GM21390 (cell line): ENCODE results near the gene LRG1.
"Not testable (repeated sequence)": the region's sequence is repeated elsewhere in the genome, so short reads cannot be mapped to it uniquely, and the experiment has no call there.

ENCODE experiments used
- ATAC-seq: cut with Tn5 transposase; IDR thresholded peaks from one replicate; pipeline ENCODE4 v1.9.1; 2021; ENCODE audit not compliant: unreplicated experiment

The LRG1 gene

DNA sequence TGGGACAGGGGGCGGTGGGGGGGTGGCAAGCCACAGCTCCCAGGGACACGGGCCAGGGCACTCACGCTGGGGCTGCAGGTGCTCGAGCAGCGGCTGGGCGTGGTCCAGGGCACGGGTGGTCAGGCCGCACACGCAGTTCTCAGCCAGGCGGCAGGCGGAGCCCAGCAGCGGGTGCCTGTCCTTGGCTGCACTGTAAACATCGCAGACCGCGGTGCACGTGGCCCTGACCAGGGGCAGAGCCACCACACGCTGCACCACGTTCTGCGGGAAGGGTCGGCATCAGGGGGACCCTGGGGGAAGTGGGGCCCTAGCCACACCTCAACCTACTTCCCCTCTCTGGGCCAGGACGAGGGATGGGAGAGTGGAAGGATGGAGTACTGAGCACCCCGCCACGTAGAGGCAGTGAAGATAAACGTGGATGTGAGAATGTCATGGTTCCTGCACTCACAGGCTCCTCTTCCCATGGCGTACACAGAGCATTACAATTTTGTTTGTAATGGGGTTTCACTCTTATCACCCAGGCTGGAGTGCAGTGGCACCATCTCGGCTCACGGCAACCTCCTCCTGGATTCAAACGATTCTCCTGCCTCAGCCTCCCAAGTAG lies 8.2 kb downstream of the LRG1 start:
- no peak for ATAC-seq

DNA sequence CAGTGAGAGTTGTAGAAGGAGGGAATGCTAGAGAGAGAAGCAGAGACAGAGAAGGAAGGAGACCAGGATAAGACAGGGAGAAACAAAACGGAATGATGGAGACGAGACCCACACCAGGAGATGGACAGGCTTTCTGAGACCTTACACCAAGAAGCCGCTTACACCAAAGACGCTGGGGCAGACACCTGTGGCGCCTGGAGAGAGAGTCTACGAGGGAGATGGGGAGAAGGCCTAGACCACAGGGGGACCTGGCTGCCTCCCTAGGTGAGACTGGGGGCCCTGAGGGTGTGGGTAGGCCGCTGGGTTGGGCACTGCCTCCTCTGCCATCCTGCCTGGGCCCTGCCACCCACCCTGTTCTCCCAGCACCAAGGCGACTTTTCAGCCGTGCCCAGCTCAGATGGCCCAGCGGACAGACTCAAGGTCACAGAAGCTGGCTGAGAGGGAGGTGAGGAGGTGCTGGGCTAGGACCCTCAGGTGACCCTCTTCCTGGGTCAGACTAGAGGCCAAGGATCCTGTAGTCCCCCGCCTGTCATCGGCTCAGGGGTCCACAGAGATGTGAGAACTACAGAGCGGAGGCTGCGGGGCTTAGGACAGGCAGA lies 9.8 kb downstream of the LRG1 start:
- ATAC-seq = no peak

DNA sequence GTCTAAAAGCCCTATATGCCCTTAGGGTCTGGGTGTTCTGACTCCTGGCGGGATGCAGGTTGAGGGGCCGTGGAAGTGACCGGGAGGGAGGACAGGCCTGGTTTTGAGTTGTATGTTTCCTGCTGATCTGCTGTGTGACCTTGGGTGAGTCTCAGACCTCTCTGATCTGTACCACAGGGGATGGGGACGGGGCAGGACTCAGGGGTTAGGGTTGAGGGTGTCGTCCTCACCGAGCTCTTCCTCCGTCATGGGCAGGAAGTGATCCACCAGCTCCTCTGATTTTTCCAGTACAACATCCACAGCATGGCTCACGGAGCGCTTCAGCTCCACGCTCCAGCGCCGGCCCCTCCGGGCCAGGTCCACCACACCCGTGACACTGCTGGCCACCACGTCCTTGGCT lies 11.0 kb downstream of the LRG1 start:
- ATAC-seq = no peak

DNA sequence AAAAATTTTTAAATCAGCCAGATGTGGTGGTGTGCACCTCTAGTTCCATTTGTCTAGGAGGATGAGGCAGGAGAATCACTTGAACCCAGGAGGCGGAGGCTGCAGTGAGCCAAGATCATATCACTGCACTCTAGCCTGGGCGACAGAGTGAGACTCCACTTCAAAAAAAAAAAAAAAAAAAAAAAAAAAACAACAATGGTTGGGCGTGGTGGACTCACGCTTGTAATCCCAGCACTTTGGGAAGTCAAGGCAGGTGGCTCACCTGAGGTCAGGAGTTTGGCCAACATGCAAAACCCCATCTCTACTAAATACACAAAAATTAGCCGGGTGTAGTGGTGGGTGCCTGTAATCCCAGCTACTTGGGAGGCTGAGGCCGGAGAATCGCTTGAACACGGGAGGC lies 12.5 kb downstream of the LRG1 start:
- ATAC-seq = not testable (repeated sequence)

DNA sequence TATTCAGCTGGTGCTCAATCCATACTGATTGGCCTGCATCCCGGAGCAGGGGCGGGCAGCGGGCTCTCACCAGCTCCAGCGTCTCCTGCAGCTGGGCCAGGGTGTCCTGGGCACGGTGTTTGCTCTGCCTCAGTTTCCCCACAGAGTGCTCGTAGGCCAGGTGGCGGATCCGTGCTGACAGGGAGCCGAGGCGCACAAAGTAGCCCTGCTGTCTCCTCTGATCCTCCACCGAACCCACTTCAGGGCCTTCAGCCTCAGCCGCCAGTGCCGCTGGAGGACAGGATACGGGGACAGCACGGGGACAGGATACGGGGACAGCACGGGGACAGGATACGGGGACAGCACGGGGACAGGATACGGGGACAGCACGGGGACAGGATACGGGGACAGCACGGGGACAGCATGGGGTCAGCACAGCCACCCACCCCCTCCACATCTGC lies 14.3 kb downstream of the LRG1 start:
- ATAC-seq = no peak

DNA sequence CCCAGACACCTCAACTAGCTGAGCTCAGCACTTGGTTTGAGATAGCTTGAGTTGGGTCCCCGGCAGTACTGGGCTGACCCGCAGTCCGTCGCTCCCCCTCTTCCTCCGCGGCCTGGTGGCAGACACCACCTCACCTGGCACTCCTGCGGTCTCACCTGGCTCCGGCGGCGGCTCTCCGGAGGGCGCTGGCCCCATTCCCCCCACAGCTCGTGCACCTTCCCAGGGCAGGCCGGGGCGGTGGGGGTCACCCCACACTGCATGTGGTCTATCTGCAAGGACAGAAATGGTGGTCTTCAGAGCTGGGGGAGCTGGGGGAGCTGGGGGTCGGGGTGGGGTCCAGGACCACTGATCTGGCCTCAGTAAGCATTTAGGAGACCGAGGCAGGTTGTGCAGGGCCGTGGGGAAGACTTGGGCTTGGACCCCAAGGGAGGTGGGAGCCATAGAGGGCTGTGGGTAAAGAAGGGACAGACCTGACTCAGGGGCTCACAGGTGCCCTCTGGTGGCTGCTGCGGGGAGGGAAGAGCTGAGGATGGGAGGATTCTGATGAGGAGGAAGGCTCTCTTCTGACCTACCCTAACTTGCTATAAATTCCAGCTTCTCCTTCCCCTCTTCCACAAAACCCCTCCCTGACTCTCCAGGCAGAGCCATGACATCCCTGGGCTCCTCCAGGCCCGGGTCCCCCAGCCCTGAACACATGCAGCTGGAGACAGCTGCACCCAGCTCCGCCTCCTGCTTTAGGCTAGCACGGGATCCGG lies 14.9 kb downstream of the LRG1 start:
- ATAC-seq = no peak

DNA sequence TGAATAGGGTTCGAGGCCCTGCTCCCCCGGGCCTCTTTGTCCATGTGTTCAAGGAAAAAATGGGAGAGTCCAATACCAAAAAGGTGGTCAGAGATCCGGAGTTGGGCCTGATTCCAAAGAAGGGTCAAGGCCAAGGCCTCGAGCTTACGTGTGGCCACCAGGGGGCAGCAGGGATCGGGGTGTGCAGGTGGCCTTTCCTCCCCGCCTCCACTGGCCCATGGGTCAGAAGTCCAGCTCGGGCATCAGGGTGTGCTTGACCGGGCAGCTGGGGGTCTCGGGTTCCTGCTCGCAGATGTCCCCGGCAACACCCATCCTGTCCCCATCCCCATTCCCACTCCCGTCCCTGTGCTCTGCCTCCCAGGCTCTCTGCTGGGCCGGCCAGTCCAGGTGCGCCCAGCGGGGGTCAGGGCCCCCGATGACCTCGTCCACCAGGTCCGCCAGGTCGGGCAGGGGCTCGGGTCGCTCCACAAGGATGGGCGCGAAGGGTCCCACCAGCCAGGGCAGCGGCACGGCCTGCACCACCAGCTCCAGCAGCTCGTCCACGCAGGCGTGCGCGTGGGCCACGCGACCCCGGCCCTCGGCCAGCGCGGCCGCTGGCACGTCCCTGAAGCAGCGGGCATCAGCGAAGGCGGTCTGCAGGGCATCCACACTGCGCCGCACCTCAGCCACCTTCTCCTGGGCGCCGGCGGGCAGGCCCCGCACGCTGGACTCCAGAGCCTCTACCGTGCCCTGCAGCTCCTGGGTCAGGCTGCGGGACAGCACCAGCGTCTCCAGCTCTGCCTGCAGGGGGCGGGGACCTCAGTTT lies 16.3 kb downstream of the LRG1 start:
- ATAC-seq = no peak

DNA sequence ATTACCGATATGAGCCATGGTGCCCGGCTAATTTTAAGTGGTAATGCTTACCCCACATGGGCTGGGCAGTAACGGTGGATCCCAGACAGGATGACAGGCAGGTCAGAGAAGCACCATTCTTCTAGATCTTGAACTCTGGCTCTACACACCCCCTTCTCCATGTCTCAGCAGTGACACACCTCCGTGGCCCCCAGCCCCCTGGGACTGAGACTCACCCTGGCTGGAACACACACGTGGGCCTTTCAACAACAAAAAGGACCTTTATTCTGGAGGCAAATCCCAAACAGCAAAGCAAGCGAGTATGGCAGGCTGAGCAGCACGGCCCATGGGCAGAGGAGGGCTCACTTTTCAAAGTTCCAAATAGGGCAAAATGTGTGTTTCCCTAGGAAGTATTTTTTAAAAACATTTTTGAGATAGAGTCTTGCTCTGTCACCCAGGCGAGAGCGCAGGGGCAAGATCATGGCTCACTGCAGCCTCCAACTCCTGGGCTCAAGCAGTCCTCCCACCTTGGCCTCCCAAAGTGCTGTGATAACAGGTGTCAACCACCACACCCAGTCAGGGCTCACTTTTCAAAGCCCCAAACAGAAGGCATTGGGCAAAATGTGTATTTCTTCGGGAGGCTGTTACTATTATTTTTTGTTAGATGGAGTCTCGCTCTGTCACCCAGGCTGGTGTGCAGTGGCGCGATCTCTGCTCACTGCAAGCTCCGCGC lies 17.4 kb downstream of the LRG1 start:
- ATAC-seq = no peak

DNA sequence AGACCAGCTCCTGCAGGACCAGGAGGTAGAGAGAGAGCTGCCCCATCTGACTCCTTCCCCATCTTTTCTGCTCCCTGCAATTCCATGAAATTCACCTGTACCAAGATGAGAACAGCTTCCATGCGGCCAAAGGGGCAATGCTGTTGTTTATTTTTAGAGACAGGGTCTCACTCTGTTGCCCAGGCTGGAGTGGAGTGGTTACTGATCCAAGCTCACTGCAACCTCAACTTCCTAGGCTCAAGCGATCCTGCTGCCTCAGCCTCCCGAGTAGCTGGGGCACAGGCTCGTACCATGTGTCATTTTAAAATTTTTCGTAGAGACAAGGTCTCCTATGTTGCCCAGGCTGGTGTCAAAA lies 18.0 kb downstream of the LRG1 start:
- no peak for ATAC-seq

DNA sequence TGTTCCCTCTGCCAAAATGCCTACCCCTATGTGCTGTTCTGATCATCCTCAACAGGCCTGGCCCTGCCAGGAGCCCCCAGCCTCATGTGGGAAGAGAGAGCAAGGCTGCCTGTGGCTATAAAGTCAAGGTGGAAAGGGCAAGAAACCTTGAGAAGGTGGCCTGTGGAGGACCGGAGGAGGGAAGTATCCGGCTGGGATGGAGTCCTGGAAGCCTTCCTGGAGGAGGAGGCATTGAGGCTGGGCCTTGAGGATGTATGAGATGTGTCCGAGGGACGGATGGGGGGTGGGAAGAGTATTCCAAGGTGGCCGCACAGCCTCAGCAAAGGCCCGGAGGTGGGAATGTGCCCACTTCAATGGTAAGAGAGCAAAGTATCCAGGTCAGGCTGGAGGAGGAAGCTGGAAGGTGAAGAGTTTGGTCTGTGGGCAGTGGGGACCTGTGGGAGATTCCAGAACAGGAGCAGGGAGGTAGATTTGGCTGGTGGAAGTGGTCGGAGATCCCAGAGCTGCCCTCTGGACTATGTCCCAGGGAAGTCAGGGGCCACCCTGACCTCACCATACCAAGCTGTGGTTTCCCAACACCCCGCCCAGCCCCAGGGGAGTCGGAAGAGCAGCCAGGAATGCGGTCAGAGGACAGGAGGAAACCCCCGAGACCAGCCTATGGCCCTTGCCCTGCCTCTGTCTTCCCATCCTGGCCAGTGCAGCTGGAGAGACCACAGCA lies 18.5 kb downstream of the LRG1 start:
- no peak for ATAC-seq

DNA sequence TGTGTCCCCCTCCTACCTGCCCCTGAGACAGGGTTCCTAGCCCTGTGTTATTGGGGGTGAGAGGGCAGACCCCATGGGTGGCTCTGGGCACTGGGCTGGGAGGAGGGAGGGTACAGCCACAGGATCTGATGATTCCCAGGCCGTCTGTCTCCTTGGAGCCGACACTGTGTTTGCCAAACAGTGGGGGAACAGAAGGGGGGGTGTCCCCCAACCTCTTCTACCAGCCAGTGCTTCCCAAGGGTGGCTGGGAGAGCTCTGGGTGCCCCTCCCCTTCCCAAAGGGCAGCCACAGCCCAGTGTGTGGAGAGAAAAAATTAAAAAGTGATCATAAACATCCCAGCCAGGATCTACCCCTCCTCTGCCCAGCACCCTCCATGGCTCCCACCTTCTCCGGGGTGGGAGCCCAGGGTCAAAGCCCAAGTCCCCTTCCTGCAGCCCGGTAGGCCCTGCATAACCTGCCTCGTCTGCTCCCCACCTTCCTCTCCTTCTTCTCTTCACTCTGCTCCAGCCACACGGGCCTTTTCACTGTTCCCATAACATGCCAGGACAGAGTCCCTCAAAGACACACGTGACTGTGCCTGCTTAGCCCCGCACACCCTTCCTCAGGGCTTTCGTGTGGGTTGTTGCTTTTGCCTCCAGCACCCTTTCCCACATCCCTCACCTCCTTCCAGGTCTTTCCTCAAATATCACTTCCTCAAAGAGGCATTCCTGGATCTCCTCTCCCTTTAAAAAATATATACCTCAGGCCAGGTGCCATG lies 20.1 kb downstream of the LRG1 start:
- ATAC-seq = no peak

DNA sequence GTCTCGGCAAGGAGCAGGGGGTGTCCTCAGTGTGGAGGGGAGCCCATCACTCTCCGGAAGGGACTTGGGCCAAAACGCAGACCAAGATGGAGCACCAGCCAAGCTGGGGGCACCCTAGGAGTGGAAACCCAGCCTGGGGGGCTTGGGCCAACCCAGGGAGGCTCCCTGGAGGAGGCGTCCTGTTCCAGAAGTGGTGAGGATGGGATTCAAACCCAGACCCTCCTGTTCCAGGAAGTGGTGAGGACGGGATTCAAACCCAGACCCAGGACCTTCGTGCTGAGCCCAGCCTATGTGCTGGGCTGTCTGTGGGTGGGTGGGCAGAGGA lies 20.7 kb downstream of the LRG1 start:
- ATAC-seq = no peak

DNA sequence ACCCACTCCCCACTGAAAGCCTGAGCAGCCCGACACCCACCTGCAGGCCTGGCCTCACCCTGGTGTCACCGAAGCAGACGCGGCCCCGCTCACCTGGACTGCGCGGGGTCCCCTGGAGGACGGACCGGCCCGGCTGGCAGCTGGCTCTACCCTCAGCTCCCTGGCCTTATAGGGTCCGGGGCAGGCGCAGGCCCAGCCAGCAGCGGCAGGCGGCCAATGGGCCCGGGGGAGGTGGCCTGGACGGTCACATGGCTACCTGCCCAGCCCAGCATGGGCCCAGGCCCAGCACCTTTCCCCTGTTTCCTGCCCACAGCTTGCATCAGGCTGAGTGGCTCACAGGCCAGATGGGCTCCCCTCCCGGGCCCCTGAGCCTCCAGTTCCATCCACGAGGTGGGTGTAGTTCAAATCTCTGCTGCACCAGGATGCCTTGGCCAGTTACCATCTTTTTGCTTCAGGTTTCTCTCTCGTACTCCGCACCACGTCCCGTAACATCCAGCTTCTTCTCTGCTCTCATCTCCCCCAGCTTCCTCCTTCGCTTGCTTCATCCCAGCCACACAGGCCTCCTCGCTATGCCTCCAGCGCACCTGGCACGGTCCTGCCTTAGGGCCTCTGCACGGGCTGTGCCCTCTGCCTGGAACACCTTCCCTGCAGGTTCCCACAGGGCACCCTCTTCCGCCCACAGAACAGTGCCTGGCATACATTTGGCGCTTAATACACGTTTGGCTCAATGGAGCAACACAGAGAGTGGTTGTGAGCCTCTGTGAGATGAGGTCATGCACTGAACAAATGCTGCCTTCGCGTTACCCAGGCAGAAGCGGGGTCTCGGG lies 21.3 kb downstream of the LRG1 start, which contains the start of gene PLIN4:
PLIN4 (minus strand) TSS at position 142 of the 827 bp plus-strand sequence. CDS start 214 bp downstream, outside the sequence.
- ATAC-seq = no peak

DNA sequence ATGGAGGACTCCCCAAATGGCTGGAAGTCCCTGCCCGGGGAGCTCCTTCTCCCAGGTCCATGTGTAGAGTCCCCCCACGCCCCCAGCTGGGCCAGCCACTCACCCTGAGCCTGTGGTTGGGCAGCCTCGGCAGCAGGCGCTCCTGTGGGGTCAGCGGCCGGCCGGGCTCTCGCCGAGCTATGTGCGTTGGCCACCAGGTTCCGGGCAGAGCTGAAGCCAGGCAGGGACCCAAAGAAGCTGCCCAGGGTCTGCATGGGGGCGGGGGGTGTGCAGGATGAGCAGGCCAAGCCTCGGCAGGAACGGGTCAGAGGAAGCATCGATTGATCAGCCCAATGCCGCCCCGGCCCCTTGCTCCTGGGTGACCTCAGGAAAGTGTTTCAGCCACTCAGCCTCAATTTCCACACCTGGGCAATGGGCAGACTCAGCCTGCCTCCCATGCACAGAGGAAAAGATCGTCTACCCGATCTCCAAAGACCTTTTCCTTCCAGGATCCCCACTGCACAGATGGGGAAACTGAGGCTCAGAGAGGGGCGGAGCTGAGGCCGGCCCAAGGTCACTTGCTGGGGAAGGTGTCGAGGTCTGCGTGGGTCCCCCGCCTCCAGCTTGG lies 22.3 kb downstream of the LRG1 start:
- no peak for ATAC-seq

DNA sequence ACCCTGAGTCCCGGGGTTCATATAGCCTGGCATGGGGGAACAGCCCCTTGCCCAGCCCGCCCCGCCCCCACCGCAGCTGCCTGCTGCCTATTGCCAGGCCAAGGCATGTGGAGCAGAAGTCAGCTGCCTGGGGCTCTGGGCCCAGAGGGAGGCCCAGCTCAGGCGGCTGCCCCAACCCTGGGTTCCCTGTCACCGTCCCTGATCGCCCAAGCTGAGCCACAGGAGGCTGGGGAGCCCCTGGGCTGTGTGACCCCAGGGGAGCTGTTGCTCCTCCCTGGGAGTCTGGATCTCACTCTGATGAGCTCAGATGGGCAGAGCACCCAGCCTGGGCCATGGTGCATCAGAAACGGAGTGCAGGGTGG lies 22.9 kb downstream of the LRG1 start:
- ATAC-seq = no peak

DNA sequence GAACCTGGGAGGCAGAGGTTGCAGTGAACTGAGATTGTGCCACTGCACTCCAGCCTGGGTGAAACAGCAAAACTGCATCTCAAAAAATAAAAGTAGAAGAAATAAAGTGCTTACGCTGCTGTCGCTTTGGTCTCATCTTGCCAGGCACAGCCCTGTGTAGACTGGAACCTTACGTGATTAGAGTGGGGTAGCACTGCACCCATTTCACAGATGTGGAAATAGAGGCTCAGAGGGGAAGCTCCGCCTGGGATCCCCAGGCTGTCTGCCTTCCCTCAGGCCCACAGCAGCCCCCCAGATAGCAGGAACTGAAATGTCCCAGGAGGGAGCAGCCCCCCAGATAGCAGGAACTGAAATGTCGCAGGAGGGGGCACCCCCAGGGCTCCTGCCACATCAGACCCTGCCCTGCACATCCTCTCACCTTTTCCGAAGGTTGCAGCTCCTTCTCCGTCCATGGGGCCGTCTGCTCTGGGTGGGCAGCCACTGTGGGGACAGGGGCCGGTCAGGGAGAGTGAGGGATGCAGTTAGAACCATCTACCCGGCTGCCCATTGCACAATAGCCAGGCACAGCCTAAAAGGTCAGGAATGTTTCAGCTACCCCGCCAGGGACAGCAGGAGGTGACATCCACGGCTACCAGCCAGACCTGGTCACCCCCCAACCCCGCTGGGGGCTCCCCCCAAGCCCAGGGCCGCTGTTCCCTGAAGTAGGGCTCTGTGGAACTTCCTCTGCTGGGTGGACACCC lies 23.5 kb downstream of the LRG1 start:
- no peak for ATAC-seq

DNA sequence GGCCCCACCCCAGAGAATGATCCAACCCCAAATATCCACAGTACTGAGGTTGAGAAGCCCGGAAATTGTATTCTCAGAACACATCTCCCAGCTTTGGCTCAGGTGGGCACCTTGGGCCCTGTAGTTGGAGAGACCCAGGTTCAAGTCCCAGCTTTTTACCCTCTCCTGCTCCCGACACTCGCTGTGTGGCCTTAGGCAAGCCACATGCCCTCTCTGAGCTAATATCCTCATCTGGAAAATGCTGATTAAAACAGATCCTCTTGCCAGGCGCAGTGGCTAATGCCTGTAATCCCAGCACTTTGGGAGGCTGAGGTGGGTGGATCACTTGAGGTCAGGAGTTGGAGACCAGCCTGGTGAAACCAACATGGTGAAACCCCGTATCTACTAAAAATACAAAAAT lies 24.1 kb downstream of the LRG1 start:
- ATAC-seq = no peak

DNA sequence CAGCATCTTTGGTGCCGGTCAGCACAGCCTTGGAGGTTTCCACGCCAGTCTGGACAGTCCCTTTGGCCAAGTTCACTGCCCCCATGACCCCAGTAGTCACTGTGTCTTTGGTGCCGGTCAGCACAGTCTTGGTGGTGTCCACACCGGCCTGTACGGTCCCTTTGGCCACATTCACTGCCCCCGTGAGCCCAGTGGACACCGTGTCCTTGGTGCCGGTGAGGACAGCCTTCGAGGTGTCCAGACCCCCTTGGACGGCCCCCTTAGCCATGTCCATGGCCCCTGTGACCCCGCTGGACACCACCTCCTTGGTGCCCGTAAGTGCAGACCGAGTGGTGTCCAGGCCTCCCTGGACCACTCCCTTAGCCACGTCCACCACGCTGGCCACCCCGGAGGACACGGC lies 26.6 kb downstream of the LRG1 start:
- no peak for ATAC-seq
